ENCODE measurements around the gene HOXB1.

Gene HOXB1

GRCh38 chr17:48567209-48567608 lies 36.4 kb upstream of the HOXB1 start:
- DNase-seq: no peak

DNA sequence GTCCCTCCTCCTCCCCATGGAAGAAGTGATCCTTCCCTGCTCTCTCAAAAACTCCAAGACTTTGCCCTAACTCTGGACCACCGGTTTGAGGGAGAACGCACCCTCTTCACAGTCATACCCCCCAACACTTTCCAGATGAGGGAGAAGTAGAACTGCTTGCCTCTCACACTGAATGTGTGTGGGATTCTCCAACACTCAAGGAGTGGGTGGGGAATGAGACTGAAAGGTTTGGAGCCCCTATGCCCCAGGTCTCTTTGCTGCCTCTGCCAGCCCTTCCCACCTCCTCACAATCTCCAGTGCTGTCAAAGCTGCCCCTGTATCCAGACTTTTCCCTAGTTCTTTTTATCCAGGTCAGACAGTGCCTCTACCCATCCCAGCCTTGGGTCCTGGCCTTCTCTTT lies 35.9 kb upstream of the HOXB1 start:
- DNase-seq: no peak

- DNase-seq: no peak
Observed at GRCh38 chr17:48565925-48566710, 35.3 kb upstream of the HOXB1 start.

GRCh38 chr17:48565022-48565554 lies 34.3 kb upstream of the HOXB1 start:
- no peak for DNase-seq

- no peak for DNase-seq
Observed at GRCh38 chr17:48564188-48565021, 33.6 kb upstream of the HOXB1 start.

- DNase-seq: no peak
Observed at GRCh38 chr17:48563867-48564187, 33.0 kb upstream of the HOXB1 start.

DNA sequence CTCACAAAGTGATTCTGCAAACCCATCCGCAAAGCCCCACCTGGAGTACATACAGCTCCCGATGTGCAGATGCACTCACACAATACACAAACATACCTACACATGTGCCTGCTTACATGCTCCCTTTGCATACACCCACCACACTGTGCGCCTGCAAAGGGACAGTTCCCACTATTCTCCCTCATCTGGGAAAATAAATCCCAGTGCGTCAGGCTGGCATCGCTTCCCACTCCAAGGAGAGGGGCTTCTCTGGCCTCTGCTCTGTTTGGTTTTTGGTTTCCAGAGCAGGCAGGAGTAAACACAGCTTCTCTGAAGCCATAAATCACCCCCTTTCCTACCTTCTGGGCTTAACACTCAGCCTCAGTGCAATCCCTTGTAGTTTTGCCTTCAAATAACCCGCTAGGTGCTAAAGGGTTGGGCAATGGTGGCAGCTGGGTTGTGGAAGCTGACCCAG lies 32.6 kb upstream of the HOXB1 start:
- DNase-seq: no peak

- DNase-seq: no peak
Observed at GRCh38 chr17:48562934-48563333, 32.1 kb upstream of the HOXB1 start.

DNA sequence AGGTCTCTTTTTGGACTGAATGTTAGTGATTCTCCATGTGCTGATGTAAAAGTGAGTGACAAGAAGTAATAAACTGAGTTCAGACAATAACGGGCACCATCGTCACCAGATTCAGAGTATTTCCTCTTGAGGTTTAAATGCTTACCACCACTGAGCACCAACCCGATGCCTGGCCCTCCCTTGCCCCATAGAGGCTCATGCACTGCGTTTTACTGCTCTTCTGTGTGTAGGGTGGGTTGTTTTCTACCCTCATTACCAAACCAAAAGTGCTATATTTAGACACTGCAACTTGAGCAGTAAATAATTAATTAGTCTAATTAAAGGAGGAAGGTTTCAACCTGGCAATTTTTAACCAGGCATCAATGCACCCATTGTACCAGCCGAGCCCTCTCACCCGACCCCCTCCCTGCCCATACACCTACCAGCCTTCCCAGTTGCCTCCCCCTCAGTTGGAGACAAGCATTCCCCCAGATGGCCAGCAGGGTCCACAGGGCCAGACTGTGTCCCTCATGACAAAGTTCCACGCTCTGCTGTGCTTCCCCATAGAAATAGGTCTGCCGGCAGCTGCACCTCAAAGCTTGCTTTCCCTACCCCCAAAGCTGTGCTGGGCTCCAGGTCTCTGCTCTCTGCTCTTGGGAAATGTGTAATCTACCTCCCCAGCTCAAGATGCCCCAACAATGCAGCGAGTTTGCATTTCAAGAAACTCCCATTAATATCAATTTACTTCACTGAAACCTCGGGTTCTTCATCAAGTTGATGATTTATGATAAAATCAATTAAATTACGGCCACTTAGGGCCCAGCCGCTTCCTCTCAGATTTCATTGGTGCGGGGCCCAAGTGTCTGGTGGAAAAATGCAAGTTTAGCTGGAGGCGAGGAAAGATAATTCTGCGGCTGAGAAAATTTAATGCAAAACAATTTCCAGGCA lies 31.3 kb upstream of the HOXB1 start:
- no peak for DNase-seq

GRCh38 chr17:48559840-48560817 lies 29.3 kb upstream of the HOXB1 start:
- DNase-seq: no peak

DNA sequence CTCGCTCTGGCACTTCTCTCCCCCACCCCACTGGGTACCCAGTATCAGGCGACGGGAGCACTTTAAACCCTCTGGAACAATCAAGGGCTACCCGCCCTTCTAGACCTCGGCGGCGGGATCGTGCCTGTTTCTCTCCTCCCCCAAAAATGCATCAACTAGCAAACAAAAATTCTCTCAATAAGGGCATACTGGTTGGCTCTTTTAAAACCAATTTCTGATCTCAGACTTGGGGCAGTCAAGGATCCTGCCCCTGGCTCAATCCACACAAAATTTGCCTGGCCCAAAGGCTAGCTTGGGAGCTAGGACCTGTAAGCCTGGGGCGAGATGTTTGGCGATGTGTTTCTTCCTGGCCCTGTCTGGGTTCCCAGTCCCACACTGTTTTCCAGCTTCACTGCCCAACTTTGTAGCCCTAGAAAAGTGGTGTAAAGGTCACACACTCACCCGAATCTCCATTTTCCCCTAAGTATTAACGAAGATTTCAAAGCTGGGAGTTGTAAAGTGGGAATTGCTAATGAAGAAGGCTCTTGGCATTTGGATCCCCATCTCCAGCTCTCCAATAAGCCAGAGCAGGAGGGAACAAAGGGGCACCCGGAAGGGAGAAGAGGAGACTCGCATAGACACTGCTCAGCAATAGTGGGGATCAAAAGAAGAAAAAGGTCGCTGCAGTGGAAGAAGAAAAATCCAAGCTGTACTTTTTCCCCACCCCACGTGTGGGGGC lies 28.5 kb upstream of the HOXB1 start:
- no peak for DNase-seq

- no peak for DNase-seq
Observed at GRCh38 chr17:48558831-48559121, 28.0 kb upstream of the HOXB1 start.

- DNase-seq: no peak
Observed at GRCh38 chr17:48558057-48558830, 27.4 kb upstream of the HOXB1 start.

DNA sequence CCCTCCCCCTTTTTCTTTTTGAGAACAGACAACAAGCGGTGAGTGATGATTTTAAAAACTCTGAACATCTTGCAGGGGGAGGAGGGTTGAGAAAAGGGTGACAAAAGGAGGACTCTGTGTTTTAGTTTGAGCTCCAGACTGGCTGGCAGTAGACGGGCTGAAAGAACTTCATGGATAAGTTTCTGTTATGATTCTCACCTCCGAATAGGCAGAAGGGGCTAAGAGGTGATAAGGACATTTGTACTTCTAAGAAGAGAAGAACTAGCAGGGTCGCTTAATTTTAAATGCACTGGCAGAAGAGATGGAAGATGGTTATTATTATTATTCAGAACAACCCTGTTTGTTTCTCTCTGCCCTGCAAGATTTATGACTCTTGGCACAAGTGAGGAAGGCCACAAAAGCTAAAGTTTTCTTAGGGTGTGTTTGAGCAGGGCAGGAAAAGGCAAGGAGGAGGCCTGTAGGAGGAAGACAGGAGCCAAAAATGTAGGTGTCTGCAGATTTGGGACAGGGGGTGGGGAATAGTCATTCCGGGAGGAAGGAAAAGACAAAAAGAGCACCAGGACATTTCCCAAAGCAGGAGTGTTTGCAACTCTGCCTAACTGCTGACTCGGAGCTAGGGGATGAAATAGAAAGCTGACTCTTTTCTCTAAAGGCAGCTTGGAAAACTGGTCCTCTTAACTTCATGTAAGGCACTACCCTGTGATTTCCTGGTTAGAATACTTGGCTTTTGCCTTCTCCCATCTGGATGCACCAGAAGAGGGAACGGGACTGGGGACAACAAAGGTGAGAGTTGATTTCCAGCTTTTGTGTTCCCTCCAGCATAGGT lies 26.0 kb upstream of the HOXB1 start:
- no peak for DNase-seq

GRCh38 chr17:48556229-48556575 lies 25.4 kb upstream of the HOXB1 start:
- DNase-seq: no peak

DNA sequence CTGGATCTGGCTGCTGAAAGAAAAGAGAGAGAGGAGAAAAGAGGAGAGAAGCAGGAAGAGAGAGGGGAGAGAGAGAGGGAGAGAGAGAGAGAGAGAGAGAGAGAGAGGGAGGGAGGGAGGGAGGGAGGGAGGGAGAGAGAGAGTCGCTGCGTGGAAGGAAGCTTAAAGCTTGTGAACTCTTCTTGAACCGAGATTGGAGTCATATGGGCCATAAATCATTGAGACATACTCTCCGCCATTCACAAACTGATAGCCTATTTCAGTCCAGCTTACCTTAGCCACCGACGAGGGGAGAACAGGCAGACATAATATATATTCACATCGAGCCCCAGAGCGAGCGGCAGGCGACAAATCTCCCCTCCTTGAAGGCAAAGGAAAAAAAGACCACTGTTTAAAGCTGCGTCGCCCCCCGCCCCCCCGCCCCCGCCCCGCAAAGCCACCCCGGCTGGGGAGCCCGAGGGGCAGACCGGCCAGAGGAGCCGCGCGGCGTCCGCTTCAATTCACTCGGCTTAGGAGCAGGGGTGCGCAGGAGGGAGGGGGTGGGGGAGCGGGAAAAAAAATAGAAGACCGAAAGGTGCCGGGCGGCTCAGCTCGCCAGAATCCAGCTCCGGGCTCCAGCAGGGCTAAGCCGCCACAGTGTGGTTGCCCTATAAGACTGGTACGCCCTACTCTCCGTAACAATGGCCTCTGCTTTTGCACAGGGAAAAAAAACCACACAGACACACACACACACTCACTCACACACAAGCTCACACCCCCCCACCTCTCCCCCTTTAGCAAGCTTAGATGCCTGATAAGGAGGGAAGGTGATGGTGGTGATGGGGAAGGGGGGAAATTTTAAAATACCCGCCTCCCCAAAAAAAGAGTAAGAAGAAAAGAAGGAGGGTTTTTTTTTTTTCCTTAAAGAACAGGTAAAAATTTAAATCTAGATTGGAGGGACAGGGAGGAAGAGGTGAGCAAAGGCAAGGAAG lies 24.7 kb upstream of the HOXB1 start:
- peak; percentile 24 for DNase-seq

- DNase-seq: no peak
Observed at GRCh38 chr17:48554412-48555257, 23.8 kb upstream of the HOXB1 start.

All from CD4-positive, alpha-beta T cell treated with Interleukin-12 subunit alpha and Interleukin-12 subunit beta, for 1 hour (primary cell).